ENCODE results near the gene ZNF527. TPM values are rescaled to one million over a fixed set of nuclear protein-coding genes. Genes with fewer than 3 reads are reported as not detected.

Gene ZNF527
- total RNA-seq, result 32.9 TPM

GRCh38 chr19:37370880-37371661 is at the start of gene ZNF527:
TSS of gene ZNF527 (plus strand) at chr19:37371099. CDS start at chr19:37374199, 3,100 bp downstream.

Other genes with a start within 250 kb of the ZNF527 start
- gene ZNF585A, start 198.4 kb upstream of the ZNF527 start, total RNA-seq, result 19.1 TPM
- 40.4 TPM for gene ZNF585B, start 160.6 kb upstream of the ZNF527 start, total RNA-seq
- gene ZNF383, start 152.9 kb upstream of the ZNF527 start, total RNA-seq, result 21.3 TPM
- gene ZNF569, start 96.3 kb downstream of the ZNF527 start, total RNA-seq, result 35.4 TPM
- 28.8 TPM for gene ZNF570, start 98.3 kb downstream of the ZNF527 start, total RNA-seq
- gene ZNF793, start 135.8 kb downstream of the ZNF527 start, total RNA-seq, result 58.5 TPM
- 17.5 TPM for gene ZNF571, start 223.7 kb downstream of the ZNF527 start, total RNA-seq
- 24.7 TPM for gene ZNF540, start 223.8 kb downstream of the ZNF527 start, total RNA-seq